ENCODE measurements around the gene HOOK2. TPM values are rescaled to one million over a fixed set of nuclear protein-coding genes. Genes with fewer than 3 reads are reported as not detected.

The HOOK2 gene
- total and polyA plus RNA-seq, 9 of the 15 experiments (the other 6 are each of a cell fraction or from before 2014, with no cell fraction given): 1.3 to 17.2 (median 9.9) TPM

- TF ChIP-seq ZBTB40 (IDR thresholded peaks at IDR 0.05) (peak; percentile 17; the same call in 1 of the 2 replicates), ZBTB40 (CRISPR knock-in tag; IDR thresholded peaks at IDR 0.05) (no peak), CEBPG (CRISPR knock-in tag; IDR thresholded peaks at IDR 0.05) (no peak), CEBPG (tag; conservative IDR thresholded peaks at IDR 0.05 in 1 of 2, IDR thresholded peaks at IDR 0.05 in 1 of 2) (peak; percentile 34; a peak in 2 of 4 replicates), FOSL1 (tag; conservative IDR thresholded peaks at IDR 0.05) (no peak), PCBP1 (IDR thresholded peaks at IDR 0.05; ENCODE audit: low read depth, low read length, poor library complexity, severe bottlenecking) (no peak), SNIP1 (IDR thresholded peaks at IDR 0.05; ENCODE audit: low read depth) (no peak), TRIM24 (IDR thresholded peaks at IDR 0.05) (no peak), RBM17 (IDR thresholded peaks at IDR 0.05; ENCODE audit: borderline replicate concordance, low read depth, low read length) (no peak), RCOR1 (IDR thresholded peaks at IDR 0.05; ENCODE audit: borderline replicate concordance in 1 of 2, low read depth in 2 of 2, low read length in 2 of 2) (peak in 1 of 2 experiments; percentile 40; a peak in 1 of 4 replicates), ZBTB11 (CRISPR knock-in tag; IDR thresholded peaks at IDR 0.05) (peak in 1 of 3 experiments; percentile 15; a peak in 1 of 6 replicates)
These were observed 41.8 kb downstream of the HOOK2 start (continued) for GRCh38 chr19:12733369-12734214.
